CD4-positive, alpha-beta T cell treated with Interleukin-6 for 4 hours (primary cell): ENCODE results near the gene EVX1.

ENCODE experiments used
- DNase-seq: peaks from one replicate; pipeline ENCODE4 v3.0.0-alpha.2; 2020; ENCODE audit warnings: mixed read lengths

Gene EVX1

DNA sequence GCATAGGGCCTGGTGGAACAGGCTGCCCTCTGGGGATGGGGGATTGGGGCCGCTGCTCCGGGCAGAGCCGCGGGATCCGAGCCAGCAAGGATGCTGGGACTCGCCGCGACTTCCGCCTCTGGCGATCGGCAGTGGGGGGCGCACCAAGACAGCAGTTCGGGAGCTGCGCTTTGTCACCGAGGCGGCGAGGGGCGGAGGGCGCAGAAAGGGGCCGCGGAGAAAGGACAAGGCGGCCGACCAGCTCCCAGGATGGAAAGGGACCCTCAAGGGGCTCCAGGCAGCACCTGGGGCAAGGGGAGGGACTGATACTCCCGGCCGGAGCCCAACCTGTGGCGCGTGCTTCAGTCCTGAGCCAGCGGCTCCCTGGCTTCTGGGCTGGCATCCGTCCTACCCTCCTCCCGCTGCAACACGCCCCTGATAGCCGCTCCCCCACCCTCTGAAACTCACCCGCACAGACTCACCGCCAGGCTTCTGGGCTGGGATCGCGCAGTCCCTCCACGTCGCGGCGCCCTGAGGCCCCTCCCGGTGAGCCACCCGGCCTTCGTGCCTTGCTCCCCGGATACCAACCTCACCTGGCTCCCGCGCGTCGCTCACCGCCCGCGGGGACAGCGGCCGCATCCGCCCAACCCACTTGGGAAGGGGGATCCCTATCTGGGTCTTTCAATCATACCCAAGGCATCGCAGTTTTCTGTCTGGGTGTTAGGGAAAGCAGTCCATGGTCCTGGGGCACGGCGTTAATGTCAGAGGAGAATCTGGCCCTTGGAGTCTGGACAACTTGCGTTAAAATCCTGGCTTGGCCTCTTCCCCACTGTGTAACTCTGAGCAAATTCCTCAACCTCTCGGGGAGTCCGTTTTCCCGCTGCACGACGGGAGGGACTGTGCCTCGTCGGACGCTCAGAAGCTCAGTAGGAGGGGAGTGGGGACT, 7.0 kb upstream of the EVX1 start:
- no peak for DNase-seq

DNA sequence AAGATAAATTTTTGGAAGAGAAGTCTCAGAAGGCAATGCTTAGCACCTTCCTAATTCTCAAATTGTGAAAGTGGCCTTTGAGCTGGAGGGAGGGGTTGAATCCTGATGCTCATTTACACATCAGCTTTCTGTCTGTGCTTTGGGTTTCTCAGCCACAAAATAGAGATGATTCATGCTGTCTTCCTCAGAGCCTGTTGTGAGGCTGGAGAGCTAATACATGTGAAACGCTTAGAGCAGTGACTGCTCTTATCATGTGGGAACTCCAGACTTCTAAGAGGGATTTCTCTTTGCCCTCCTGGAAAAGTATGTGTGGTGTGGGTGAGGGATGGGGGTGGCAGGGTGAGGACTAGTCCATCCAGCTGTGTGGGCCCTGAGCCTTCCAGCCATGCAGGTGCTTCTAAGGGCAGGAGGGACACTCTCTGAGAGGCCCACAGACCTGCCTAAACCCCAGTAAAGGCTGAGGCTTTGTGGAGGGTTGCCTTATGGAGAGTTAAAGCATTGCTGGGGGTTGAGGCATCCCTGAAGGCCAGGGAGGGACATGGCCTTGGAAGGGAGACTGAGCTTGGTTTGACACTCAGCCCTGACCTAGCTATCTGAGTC, 4.8 kb upstream of the EVX1 start:
- DNase-seq, result no peak

DNA sequence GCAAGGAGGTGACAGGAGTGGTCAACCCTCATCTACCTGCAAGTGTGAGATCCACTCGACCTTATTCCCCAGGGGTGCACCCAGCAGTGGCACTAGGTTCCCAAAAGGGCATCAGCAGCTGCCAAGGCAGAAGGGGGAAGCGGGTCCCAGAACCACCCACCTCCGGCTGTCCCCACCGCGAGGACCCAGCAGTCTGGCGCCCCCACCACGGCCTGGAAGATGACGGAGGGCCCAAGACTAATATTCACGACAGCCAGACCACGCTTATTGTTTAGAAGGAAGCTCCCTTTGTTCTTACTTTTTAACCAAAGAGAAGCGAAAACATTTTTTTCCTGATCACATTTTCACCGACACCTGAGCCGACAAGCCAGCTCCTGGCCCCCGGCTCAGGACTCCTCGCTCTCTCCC, 3.6 kb upstream of the EVX1 start:
- DNase-seq, result no peak

DNA sequence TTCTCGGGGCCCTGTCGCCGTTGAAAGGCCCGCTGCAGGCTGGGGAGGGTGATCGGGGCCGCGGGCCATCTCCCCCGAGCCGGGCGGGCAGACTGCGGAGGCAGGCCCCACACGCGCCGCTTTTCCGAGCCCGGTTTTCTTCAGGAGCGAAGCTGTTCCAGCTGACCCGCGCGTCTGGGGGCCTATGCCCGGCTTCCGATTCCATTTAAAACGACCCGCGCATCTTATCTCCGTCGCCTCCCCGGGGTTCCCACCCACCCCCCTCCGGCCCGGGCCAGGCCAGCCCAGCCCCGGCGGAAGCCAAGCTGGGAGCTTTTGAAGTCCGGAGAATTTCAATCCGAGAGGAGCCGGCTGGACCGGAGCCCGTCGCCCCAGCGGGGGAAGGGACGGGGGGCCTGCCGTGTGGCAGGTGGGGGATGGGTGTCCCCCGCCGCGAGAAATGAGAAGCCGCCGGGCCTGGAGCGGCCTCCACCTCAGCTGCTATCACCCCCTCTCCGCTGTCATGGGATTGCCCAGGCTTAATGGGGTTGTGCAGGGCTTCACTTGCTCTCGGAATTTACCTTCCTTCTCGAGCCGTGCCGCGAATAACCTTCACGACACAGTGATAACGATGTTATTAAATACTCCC, 3.1 kb upstream of the EVX1 start:
- DNase-seq, result no peak

DNA sequence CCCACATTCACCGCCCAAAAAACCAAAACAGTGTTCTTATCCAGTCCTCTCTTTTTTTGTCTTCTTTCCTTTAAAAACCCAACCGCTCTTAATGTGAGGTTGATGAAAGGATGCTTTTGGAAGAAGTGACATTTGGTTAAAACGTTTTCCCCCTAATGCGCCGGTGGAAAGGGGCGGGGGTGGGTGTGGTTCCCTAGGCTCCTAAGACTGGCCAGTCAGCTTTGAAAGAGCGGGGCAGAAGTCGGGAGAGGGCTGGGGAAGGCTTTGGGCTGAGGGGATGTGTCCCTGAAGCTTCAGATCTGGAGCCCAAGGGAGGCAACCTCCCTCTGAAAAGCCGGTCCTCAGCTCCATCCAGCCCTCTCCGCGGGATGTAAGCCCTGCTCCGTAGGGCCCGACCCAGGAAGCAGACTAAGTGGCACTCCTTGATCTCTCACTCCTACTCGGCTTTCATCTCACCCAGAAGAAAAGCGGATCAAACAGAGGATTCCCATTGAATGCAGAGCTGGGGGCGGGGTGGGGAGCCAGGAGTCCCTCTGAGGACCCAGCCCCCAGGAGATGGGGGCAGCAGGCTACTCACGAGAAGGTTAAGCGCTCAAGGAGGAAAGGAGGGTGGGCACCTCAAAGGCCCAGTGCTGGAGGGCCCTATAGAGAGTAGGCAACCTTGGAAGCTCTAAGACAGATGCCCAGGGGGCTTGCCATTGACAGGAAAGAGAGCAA, 2.4 kb upstream of the EVX1 start:
- DNase-seq, result no peak

DNA sequence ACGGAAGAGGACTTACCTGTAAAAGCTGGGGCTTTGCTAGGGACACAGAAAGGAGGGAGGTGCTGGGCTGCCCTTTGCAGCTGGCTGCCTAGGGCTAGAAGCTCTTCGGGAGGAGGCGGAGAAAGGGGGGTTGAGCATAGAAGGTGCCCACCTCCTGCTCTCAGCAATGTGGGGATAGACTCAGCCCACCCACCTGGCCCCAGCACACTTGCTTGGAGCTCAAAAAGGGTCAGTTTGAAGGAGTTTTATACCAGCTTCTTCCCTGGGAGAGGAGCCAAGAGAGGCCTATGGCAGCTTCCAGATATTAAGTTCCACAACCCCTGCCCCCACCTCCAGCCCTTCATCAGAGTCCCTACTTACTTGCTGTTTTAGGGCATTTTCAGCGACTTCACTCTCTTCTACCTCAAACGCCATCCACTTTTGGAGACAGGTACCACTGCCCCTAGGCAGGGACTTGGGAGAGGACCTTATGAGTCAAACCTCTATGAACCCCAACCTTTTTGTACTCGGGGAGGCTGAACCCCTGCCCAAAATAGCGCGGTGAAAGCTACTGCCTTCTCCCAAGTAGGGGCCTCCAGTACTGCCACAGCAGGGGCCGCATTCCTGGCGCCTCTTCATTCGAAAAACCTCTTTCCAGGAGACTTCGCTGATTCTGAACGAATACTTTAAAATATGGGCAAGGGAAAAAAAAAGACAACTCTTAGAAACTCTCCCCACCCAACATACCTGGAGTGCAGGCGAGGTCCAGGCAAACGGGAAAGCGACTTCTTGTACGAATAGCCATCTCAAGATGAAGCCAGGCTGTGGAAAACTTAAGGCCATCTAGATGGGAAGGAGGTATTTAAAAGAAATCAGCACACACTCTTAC, 1.2 kb upstream of the EVX1 start:
- no peak for DNase-seq

DNA sequence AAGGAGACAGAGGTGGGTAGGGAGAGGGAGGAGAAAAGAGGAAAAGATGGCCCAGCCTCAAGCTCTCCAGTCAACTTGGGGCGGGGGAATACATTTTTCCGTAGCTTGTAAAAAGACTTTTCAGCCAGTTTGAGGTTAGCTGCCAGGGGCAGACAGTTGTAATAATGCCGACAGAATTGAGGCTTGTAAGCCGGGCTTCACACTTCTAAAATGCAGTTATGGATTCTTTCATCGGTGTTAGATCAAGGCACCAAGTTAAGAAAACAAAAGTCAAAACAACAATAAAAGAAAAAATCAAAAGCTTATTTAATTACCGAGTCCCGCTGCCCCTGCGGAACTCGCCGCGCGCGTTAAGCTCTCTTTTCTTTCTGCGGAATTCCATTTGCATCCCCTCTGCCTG, 448 bp upstream of the EVX1 start:
- no peak for DNase-seq

DNA sequence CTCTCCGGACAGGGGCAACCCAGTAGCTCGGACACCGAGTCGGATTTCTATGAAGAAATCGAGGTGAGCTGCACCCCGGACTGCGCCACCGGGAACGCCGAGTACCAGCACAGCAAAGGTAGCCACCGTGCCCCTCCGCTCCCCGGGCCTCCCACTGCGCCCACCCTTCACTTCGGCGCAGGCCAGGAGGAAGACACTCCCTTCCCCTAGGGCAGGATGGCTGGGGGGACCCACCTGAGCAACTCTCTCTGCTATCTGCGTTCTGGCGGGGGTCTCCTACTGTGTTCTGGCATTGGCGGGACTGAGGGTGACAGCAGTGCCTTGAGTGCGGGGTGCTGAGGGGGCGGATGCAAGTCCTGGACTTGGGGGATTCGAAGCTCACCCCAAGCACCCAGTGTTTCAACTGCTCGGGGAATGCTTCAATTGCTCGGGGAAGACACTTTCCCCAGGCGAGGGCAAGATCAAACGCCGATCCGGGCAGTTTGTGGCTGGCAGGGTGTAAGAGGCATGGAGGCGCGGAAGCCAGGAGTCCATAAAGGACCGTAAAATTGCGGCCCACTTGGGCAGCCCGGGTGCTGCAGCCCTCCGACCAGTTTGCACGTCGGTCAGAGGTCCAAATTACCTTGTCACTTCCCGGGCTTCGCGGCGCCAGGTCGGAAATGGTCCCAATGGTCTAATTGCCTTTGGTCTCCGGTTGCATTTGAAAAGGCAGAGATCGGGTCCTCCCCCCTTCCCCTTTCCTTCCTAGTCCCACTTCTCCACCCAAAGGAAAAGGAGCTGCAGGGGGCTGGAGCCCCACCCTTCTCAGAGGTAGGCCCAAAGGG, 950 bp downstream of the EVX1 start:
- no peak for DNase-seq

DNA sequence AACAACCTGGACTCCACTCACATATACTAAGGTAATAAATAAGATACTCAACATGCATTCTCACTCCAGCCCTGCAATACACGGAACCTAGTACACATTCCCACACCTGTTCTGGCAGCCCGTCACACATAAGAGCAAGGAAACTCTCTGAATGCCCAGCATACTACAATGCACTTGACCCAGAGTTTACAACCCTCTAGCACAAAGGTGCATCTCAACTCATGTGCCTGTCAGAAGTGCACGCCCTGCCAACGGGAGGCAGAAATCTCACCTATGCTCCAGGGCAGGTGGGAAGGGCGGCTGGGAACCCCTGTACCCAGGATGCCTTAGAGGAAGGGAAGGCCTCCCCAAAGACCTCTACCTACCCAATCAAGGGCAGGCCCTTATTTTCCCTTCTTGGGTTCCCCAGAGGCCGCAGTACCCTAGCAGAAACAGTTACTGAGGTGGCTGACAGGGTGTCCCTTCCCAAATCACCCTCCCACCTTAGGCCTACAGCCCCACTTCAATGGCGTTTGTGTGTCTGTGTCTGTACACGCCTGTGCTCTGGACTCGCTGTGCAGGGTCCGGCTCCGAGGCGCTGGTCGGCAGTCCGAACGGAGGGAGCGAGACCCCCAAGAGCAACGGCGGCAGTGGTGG, 2.0 kb downstream of the EVX1 start:
- no peak for DNase-seq

DNA sequence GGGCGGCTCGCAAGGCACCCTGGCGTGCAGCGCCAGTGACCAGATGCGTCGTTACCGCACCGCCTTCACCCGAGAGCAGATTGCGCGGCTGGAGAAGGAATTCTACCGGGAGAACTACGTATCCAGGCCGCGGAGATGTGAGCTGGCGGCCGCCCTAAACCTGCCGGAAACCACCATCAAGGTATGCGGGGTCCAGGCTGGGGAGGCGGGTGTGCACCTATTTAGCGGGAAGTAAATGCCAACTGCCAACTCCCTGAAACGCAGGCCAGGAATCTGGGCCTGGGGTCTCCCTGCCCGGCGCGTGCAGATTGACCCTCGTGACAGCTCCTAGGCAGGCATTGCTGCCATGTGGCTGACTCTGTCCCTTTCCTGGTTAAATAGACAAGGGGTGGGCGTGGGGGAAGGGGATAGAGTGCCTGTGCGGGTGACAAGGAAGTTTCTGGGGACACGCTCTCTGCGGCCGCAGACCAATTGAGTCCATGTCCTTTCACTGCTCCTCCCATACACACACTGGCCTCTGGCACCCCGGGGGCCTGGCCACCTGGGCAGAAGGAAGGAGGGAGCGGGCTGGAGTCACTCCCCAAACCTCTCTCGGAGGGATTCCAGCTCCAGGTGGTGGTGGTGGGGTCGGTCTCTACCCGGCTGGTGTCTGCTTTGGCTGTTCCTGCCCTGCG, 2.7 kb downstream of the EVX1 start:
- no peak for DNase-seq

DNA sequence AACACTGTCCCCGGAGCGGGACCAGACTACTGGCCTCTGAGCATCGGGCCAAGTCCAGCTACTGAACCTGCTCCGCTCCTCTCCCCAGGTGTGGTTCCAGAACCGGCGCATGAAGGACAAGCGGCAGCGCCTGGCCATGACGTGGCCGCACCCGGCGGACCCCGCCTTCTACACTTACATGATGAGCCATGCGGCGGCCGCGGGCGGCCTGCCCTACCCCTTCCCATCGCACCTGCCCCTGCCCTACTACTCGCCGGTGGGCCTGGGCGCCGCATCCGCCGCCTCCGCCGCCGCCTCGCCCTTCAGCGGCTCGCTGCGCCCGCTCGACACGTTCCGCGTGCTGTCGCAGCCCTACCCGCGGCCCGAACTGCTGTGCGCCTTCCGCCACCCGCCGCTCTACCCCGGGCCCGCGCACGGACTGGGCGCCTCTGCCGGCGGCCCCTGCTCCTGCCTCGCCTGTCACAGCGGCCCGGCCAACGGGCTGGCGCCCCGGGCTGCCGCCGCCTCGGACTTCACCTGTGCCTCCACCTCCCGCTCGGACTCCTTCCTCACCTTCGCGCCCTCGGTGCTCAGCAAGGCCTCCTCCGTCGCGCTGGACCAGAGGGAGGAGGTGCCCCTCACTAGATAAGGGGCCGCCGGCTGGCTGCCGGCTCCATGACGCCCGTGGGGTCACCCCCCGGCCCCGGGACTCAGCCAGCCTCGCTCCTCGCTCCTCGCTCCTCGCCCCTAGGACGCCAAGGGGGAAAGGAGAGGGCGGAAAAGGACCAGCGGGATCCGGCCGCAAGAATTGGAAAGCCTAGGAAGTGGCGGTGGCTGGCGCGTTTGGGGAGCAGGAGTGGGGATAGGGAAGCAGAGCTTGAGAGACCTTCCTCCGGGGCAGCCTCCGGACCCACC, 3.4 kb downstream of the EVX1 start:
- no peak for DNase-seq

DNA sequence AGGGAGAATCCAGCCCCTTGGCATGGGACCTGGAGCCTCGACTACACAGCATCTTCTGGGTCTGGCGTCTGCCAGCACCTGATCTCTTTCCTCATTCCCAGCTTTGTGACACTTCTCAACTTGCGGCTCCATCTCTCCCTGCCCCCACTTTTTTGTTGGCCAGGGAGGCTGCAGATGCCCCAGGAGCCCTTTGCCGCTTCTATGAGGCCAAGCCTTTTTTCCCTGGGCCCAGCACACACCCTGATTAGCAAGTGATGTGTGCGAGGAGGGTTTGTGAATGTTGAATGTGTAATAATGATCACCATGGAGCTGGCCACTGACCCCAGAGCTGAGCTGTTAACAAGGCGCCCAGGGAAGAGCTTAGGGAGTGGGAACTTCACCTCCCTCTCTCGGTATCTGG, 4.4 kb downstream of the EVX1 start:
- no peak for DNase-seq

DNA sequence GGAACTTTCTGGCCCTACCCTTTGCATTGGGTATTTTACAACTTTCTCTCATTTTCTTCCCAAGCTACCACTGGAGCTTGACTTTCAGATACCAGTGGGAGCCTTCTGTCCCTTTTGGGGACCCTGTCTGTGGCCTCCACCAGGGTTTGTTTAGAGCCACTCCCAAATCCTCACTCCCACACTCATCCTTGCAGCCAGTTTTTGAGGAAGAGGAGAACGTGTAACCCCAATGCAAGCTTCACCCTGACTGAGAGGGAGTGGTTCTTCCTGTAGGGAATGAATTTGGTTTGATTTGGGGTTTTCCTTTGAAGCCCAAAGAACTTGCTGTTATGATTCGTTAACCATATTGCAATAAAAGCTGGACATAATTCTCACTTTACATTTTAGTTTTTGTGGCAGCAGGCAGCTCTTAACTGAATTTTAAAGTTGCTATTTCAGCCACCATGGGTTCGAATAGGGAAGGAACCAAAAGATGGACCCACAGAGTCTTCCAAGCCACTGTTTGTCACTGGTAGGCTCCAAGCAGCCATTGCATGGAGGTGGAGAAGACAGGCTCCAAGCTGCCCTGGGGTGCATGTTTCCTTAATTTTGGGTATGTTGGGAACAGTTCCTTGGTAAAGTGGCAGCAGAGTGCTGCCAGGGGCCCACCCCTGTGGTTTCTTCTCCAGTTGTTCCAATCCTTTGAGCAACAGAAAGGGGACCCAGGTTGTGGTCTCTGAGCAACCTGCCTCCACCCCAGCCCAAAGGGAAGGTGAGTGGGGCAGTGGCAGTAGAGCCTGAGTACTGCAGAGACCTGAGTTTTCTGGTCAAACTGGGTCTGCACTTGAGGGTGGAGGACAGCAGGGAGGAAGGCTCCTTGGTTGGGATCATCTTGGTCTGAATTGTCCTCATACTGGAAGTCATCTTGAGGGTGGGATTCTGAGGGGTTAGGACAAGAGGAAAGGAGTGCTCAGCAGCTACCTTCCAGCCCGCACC, 5.1 kb downstream of the EVX1 start:
- no peak for DNase-seq

DNA sequence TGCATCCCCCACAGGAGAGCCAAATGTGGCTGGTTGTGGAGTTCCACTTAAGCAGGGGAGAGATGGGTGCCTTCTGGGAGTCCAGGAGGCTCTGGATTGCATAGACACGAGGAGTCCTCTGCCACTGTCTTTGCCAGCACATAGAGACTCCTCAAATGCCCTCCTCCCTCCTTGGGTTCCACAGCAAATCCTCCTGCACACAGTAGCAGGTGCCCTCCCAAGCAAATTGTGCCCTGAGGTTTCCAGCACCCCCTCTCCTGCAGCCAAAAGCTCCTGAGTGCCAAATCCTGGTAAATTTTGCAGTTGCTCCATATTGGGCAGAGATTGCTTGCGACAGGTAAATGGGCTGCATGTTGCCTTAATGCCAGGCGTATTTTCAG, 5.8 kb downstream of the EVX1 start:
- no peak for DNase-seq

DNA sequence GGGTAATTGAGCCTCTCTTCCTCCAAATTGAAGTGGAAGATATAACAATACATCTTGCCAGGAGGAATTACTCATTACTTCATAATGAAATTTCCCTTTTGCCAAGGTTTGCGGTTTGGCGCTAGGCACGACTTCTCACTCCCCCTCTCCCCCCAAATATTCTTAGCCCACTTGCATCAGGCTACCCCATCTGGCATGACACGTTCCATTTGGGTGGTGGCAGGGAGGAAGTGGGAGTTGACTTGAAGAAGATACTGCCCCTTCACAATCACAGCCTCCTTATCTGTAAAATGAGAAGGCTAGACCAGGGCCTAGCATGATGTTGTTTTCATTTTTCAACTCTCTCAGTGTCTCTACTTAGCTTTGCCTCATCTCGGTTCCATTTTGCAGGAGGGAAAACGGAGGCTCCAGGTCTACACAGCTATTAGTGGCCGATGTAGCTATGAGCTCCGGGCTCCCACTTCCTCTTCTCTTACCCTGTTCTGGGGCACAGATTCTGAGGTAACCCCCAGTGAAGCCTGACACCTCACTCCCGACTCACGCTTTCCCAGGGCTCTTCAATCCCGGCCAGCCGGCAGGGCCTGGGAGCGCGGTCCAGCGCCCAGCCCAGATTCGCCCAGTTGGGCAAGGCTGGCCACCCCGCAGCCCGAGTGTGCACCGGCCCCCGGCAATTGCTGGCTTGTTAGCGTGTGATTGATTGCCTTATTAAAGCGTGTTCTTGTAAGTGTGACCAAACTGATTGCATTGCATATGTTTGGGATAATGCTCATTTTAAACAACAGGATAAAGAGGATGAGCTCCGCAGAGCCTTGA, 6.5 kb downstream of the EVX1 start:
- DNase-seq, result no peak

DNA sequence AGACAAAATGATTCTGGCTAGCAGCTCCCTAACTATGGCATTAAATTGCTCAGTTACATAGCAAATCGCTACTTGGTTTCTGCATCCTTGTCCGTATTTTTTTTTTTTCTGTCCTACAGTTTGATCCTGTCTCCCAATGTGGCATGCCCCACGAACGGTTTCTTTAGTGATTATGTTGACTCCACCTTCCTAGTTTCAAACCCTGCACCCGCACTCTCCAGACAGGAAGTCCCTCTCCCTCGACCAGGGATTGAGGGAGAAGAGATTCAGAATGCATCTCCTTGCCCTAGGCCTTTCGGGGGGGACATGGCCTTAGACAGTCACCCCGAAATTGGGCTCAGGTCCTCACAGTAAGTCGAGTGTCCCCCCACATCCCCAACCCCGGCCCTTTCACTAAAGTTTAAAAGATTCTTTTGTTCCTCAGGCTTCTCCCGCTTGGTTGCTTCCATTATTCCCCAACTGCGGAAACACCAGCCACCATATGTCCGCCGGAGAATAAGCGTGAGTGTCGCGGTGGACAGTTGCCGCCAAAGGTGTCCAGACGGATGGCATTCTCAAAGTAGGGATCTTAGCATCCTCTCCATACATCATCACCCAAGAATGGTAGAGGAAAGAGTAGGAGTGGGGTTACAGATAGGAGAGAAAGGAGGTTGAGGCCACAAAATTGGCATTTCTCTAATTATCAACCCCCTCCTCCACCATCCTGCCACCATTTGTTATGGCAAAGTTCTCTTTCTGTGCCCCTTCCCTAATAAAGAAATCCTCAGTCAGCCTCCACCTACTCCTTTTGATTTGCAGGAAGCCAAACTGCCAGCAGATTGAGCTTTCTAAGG, 7.3 kb downstream of the EVX1 start:
- no peak for DNase-seq
